Cortex of kidney (tissue), 1 donor: ENCODE data around the gene OR52E1.

Experiments used
- DNase-seq: peaks from one replicate; lab custom pipeline; 2025; lab: John Stamatoyannopoulos, UW

OR52E1 gene

DNA sequence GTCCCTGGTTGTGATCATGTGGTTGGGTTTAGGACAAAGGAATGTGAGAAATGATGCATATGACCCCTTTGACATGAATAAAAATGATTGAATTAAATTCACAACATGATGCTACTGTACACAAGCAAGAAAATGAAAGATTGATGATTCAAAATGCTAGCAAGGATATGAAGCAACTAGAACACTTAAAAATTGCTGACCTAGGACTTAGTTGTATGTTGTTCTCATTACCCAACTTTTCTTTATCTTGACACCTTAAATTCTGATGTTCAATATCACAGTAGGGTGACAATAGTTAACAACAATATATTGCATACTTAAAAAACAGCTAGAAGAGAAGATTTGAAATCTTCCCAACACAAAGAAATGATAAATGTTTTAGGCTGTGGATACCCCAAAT is 48.2 kb downstream of the OR52E1 start:
- DNase-seq, result no peak

DNA sequence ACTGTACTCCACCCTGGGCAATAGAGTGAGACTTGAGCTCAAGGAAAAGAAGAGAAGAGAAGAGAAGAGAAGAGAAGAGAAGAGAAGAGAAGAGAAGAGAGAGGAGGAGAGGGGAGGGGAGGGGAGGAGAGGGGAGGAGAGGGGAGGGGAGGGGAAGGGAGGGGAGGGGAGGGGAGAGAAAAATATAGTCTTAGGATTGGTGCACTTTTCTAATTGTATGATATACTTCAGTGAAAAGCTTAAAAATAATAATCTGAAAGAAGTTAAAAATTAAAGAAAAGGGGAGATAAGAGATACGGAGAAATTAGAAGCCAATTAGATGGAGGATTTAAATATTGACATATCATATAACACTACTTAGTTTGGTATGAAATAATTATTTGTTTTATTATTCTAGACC is 49.5 kb downstream of the OR52E1 start:
- no peak for DNase-seq
